ENCODE measurements around the gene ALDH1A2.
"Not testable (repeated sequence)": the region's sequence is repeated elsewhere in the genome, so short reads cannot be mapped to it uniquely, and the experiment has no call there.

ALDH1A2 gene
- 23.8 to 118 (median 45.5) reads per million in 17 experiments for total RNA-seq

- peak; percentile 17 to 61 (median 38) for DNase-seq
These were observed at the start of gene ALDH1A2 for GRCh38 chr15:58065445-58066041. TSS of gene ALDH1A2 (minus strand) at chr15:58065711. CDS start at chr15:58065650, 61 bp downstream.

DNA sequence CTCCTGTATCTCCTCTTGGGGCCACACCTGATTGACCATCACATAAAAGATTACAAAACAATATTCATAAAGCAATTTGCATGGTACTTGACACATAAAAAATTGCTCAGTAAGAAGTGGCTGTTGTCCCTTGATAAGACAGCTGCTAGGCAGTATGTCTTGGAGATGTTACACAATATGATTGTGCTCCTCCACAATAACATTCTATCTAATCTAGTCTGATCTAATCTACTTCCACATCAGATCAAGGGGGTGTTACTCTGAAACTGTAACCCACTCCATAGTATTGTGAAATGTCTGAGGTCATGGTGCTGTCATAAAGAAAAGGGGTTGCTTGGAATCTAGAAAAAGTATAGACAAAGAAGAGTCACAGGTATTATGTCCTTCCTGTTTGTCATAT is 49.3 kb upstream of the ALDH1A2 start:
- DNase-seq: peak; percentile 9 to 79 (median 46)

DNA sequence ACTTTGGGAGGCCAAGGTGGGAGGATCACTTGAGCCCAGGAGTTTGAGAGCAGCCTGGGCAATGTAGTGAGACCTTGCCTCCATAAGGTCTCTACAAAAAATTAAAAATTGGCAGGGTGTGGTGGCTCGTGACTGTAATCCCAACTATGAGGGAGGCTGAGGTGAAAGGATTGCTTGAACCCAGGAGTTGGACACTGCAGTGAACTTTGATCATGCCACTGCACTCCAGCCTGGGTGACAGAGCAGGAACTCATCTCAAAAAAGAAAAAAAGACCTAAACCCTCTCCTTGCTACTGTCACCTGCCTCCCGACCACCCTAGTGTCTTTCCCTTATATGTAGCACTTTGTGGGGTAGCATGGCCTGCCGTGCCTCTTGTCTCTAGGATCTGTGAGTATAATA is 48.9 kb upstream of the ALDH1A2 start:
- no peak for DNase-seq

DNA sequence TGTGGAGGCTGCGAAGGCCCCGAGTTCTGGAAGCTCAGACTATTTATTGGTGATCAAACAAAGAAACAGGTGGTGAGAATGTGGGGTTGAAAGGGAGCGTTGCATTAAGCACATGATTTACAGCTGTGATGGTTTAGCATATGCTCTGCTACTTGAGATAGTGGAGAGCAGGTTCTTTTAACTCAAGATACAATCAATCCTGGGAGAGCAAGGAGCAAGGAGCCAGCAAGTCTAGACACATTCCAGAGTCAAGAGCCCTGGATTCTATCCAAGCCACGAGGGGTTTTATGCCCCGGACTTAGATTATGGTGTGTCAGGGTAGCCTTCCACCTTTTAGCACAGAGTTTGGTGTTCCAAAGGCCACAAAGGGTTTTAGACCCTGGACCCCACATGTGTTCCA is 47.8 kb upstream of the ALDH1A2 start:
- DNase-seq: not testable (repeated sequence)

DNA sequence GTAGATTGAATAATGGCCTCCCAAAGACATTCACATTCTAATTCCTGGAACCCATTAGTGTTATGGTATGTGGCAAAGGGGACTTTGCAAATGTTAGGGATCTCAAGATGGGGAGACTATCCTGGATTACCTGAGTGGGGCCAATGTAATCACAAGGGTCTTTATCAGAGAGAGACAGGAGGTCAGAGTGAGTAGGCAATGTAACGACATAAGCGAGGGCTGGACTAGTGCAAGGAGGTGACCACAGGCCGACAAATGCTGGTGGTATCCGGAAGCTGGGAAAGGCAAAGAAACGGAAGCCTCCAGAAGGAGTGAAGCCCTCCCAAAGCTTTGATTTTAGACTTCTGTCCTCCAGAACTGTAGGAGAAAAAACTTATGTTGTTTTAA is 46.2 kb upstream of the ALDH1A2 start:
- no peak for DNase-seq

GRCh38 chr15:58110999-58111717 is 45.6 kb upstream of the ALDH1A2 start:
- DNase-seq: no peak

DNA sequence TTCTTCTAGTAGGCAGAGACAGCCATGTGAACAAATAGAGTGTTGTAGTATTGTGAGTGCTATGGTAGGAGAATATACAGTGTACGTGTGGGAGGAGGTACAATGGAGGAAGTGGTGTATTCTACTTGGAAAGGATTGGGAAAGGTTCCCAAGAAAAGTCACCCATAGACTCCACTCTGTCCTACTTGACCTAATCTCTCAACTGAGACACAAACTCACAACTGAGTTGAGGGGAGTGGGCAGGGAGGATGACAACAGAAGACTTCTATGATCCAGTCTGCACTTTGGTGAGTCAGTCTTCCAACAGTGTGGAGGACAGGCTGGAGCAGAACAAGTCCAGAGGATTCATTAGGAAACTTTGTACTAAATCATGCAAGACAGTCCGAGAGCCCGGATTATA is 43.9 kb upstream of the ALDH1A2 start:
- DNase-seq: peak; percentile 55 to 86 (median 64)

DNA sequence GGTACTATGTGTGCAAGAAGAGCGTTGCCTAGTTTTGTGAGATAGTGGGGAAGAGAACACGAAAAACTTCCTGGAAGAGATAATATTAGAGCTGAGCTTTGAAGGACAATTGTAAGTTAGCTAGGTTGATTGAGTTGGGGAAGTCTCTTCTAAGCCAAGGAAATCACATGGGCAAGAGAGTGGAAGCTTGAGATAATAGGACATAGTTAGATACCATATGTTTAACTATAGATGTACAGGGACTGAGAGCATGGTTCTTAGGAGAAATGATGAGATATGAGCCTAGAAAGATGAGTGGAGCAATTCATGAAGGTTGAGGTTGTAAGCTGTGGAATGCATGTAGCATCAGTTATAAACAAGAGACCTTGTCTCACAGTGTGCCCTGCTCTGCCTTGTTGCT is 42.6 kb upstream of the ALDH1A2 start:
- no peak for DNase-seq

GRCh38 chr15:58103482-58103881 is 38.0 kb upstream of the ALDH1A2 start:
- no peak for DNase-seq

GRCh38 chr15:58096529-58097084 is 31.1 kb upstream of the ALDH1A2 start:
- no peak for DNase-seq

- DNase-seq: no peak
These were observed 29.9 kb upstream of the ALDH1A2 start for GRCh38 chr15:58095415-58095814.

DNA sequence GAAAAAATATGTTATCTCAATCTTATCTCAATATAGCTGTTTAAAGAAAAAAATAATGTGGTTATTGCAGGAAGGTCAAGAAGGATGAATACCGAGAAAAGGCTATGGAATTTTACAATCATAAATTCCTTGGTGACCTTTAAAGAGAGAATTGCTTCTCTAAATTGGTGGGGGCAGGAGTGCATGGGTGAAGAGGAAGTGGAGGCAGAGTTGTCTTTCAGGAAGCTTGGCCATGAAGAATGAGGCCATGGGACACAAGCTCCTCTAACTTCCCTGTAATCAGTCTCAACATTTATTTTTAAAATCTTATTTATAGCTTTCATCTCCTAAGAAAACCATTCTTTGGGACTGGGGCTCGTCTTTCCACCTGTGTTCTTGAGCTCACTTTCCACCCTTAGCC is 22.4 kb upstream of the ALDH1A2 start:
- peak; percentile 64 to 88 (median 82) for DNase-seq

GRCh38 chr15:58086491-58086890 is 21.0 kb upstream of the ALDH1A2 start:
- DNase-seq: peak in 2 of 4 experiments; percentile 32 to 39

GRCh38 chr15:58083526-58083925 is 18.0 kb upstream of the ALDH1A2 start:
- DNase-seq: no peak

DNA sequence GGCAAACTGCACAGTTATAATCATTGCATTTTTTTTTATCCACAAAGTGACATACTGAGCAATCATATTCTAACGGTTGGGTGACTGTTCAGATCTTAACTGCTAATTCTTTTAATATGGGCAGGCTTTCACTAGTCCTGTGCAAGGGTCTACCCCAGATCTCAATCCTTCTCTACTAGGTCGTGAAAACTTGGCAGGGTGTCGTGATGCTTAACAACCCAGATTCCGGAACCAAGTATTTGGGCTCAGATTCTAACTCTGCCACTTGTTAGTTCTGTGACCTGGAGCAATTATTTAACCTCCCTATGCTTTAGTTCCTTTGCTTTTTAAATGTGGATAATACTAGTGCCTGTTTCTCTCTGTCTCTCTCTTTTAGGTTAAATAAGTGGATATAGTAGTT is 16.4 kb upstream of the ALDH1A2 start:
- no peak for DNase-seq

GRCh38 chr15:58081456-58081855 is 15.9 kb upstream of the ALDH1A2 start:
- DNase-seq: peak in 1 of 4 experiments; percentile 25

DNA sequence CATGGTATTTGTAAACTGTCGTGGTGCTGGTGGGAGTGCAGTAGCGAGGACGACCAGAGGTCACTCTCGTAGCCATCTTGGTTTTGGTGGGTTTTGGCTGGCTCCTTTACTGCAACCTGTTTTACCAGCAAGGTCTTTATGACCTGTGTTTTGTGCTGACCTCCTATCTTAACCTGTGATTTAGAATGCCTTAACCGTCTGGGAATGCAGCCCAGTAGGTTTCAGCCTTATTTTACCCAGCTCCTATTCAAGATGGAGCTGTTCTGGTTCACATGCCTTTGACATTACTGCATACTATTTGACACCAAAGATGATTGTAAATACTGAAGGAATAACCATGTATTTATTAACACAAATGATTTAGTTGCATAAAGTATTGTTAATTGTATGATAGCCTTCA is 15.4 kb upstream of the ALDH1A2 start:
- not testable (repeated sequence) for DNase-seq

GRCh38 chr15:58080398-58080797 is 14.9 kb upstream of the ALDH1A2 start:
- no peak for DNase-seq

GRCh38 chr15:58078591-58078990 is 13.1 kb upstream of the ALDH1A2 start:
- DNase-seq: no peak

DNA sequence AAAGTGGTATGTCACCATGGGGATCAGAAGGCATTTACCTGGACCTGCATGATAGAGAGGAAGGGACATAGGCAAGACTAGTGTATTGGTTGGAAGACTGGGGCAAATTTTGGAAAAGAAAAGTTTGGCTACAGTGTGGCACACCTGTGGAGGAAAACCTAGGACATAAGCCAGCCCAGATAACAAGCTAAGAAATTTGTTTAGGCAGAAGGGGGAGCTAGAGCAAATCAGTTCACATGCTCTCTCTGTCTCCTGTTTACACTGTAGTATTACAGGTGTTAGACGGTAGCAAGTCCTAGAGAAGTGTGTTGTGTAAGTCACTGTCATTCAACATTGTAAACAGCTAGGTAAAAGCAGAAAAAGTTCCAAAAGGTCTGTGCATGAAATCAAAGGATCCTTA is 11.9 kb upstream of the ALDH1A2 start:
- peak in 1 of 4 experiments; percentile 15 for DNase-seq

GRCh38 chr15:58074452-58074851 is 8.9 kb upstream of the ALDH1A2 start:
- no peak for DNase-seq

GRCh38 chr15:58070801-58071418 is 5.4 kb upstream of the ALDH1A2 start:
- peak; percentile 60 to 69 (median 67) for DNase-seq

DNA sequence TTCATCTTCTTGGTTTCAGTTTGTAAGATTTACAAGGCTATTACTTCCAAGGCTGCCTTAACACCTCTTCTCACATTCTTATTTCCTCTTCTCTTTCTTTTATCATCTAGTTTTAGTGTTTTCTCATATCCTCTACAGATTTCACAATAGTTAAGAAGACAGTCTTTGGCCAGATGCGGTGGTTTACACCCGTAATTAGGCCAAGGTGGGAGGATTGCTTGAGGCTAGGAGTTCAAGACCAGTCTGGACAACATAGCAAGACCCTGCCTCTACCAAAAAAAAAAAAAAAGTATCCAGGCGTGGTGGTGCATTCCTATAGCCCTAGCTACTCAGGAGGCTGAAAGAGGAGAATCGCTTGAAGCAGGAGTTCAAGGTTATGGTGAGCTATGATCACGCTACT is 3.5 kb upstream of the ALDH1A2 start:
- no peak for DNase-seq

Data from suppressor macrophage (primary cell).